NK-92 (cell line): Measurements from ENCODE around the gene OGT.

Experiments used
- DNase-seq: peaks from one replicate; lab custom pipeline; 2025; ENCODE audit not compliant: unreplicated experiment; lab: John Stamatoyannopoulos, UW

Gene OGT

DNA sequence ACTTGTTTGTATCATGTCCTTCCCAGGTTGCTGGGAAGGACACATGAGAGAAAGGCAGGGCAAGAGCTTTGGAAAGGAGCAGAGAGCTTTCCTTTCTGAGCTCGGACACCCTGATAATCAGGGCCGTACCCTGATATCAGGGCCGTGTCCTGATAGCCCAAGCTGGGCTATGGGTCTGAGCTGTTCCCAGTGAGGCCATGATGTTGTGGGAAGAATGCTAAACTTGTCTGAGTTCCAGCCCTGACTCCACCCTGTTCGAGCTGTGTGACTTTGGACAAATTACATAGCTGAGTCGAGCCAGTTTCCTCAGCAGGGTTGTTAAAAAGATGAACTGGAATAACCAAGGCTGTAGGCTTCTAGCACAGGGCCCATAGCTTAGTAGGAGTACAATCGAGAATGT, 88.7 kb downstream of the OGT start:
- DNase-seq, result no peak

GRCh38 chrX:71622032-71622575, 89.2 kb downstream of the OGT start:
- no peak for DNase-seq

DNA sequence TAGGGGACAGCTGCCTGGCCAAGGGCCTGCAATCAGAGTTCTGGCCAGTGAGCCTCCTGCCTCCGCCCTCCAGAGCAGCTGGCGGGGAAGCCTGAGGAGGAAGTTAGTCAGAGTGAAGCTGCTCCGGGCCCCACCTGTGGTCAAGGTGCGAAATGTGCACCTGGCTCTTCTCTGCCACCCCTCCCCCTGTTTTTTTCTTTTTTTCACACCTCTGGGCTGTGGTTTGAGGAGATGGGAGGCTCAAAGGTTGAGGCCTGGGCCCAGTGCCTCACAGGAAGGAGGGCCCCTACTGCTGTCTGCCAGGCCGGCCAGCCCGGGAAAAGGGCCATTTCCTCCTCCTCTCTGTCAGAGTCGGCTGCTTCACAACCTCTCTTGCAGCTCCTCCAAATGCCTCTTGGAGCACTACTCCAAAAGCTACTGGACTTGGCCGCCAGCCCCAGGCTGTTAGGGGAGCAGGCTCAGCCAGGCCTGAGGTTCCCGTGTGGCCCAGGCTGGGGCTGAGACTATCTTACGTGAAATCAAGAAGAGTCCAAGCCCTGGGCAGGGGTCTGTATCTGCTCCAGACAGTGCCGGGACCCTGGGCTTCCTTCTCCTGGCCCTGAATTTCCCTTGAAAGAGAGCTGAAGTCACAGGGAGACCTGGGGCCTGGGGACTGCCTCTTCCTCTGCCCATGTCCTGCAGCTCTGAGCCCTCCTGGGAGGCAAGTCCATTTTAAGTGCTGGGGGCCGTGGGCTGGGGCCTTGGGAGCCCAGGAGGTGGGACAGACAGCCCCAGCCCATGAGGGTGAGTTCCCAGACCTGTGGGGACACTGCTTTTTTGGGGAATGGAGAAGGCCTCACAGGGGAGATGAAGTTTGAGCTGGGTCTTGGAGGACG, 89.9 kb downstream of the OGT start:
- no peak for DNase-seq

- no peak for DNase-seq
These were observed 90.8 kb downstream of the OGT start for GRCh38 chrX:71623714-71624113.

- DNase-seq, result no peak
These were observed 92.6 kb downstream of the OGT start for GRCh38 chrX:71625471-71625870.
